CD8-positive, alpha-beta memory T cell (primary cell): ENCODE data around the gene TBC1D5. TPM values are rescaled to one million over a fixed set of nuclear protein-coding genes. Genes with fewer than 3 reads are reported as not detected.

Source experiments
- CTCF ChIA-PET: fragments of 350-600 bp; sonication (Branson Sonifier 250); formaldehyde crosslinking; loops from one replicate; lab custom pipeline; 2021; ENCODE audit warnings: antibody characterized with exemption; lab: Charles Lee
- POLR2A ChIA-PET: fragments of 350-600 bp; sonication (Branson Sonifier 250); formaldehyde crosslinking; loops from one replicate; lab custom pipeline; 2021; ENCODE audit warnings: antibody characterized with exemption; lab: Charles Lee
- DNase-seq, 5 donors: peaks; one replicate each; pipeline versions ENCODE4 v3.0.0 to v3.0.0-alpha.2; 2020 to 2022; ENCODE audit warnings: mixed read lengths in 1 of 5
- H3K27ac ChIP-seq: one replicate; pipeline ENCODE4 v1.7.0; 2013; ENCODE audit warnings: low read depth, mild to moderate bottlenecking, low read length, moderate library complexity
- H3K27me3 ChIP-seq: 2 replicates; pipeline ENCODE4 v1.7.0; 2013; ENCODE audit warnings: low read length, mild to moderate bottlenecking; ENCODE audit not compliant: insufficient read depth, poor library complexity, severe bottlenecking
- H3K36me3 ChIP-seq: 2 replicates; pipeline ENCODE4 v1.7.0; 2013; ENCODE audit warnings: mild to moderate bottlenecking, low read length, moderate library complexity; ENCODE audit not compliant: insufficient read depth
- H3K4me1 ChIP-seq: 2 replicates; pipeline ENCODE4 v1.7.0; 2013; ENCODE audit warnings: mild to moderate bottlenecking, low read length, moderate library complexity; ENCODE audit not compliant: insufficient read depth
- H3K4me3 ChIP-seq: 2 replicates; pipeline ENCODE4 v1.7.0; 2013; ENCODE audit warnings: mild to moderate bottlenecking, low read length
- H3K9me3 ChIP-seq: 2 replicates; pipeline ENCODE4 v1.7.0; 2013; ENCODE audit warnings: mild to moderate bottlenecking, low read length
- H3K27ac Mint-ChIP-seq, 8 donors: one replicate each; pipeline ENCODE4 v1.8.0; 2020 to 2021; ENCODE audit warnings: mixed read lengths in 8 of 8, mild to moderate bottlenecking in 6 of 8, inconsistent platforms in 3 of 8, moderate library complexity in 3 of 8
- H3K27me3 Mint-ChIP-seq, 2 donors: one replicate each; pipeline ENCODE4 v1.8.0; 2020 to 2021; ENCODE audit warnings: mixed read lengths in 2 of 2, mild to moderate bottlenecking in 1 of 2, moderate library complexity in 1 of 2
- H3K36me3 Mint-ChIP-seq, 3 donors: one replicate each; pipeline ENCODE4 v1.8.0; 2020 to 2021; ENCODE audit warnings: mixed read lengths in 3 of 3, inconsistent platforms in 1 of 3, mild to moderate bottlenecking in 1 of 3
- H3K4me1 Mint-ChIP-seq, 3 donors: one replicate each; pipeline ENCODE4 v1.8.0; 2020 to 2021; ENCODE audit warnings: mixed read lengths in 3 of 3, inconsistent platforms in 1 of 3, mild to moderate bottlenecking in 1 of 3
- H3K4me3 Mint-ChIP-seq, 7 donors: one replicate each; pipeline ENCODE4 v1.8.0; 2020 to 2021; ENCODE audit warnings: mixed read lengths in 7 of 7, mild to moderate bottlenecking in 6 of 7, moderate library complexity in 4 of 7, inconsistent platforms in 2 of 7
- H3K9me3 Mint-ChIP-seq, 5 donors: one replicate each; pipeline ENCODE4 v1.8.0; 2020 to 2022; ENCODE audit warnings: mixed read lengths in 5 of 5, mild to moderate bottlenecking in 3 of 5, moderate library complexity in 2 of 5, inconsistent platforms in 1 of 5
- polyA plus RNA-seq: library from polyadenylated mRNA; unstranded; fragments of 300-500 nt; fragmentation: Illumina TruSeq; gene quantifications from one replicate; pipeline ENCODE4 v1.2.3, GENCODE V29; 2021
- total RNA-seq, 2 experiments: library from RNA; stranded (reverse); gene quantifications; one replicate each; pipeline ENCODE4 v1.2.3, GENCODE V29; 2021

TBC1D5 gene
- total and polyA plus RNA-seq, 3 experiments from 2014 or later: 35.8 to 45.1 (median 40.0) TPM

DNA sequence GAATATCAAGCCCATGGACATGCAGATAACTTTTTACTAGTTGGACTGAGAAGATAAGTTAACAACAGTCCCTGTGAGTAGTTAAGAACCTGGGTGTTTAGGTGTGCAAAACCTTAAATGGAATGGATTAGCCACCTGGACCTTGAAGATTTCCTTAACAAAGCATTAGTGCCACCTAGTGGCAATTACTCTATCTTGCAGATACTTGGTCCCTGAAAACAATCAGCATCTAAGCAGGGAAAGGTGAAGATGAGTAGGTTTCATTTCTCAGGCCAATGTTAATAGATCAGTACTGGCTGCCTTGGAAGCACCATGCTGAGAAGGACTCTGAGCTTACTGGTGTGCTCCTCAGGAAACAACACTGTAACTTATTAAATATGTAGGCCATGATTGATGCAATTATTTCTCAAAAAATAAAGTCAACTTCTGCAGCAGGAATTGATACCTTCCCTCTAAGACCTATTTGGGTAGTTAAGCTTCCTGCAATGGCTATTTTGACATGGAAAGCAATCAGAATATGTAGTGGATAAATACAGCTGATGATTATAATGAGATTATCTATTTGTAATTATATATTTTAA, 329.4 kb downstream of the TBC1D5 start:
- ChIA-PET CTCF (interaction anchor here (0.8 to 2.0 kb wide), 4 partner anchors 11 to 816 kb away, joined by 3 to 16 read pairs (median 4); no protein-coding TSS in a partner anchor), POLR2A (no interaction called here)
- Histone ChIP-seq H3K9me3 (no peaks in the 10 kb centered on the region), H3K27ac (no peak overlapping the region), H3K36me3 (no peaks in the 10 kb centered on the region), H3K4me1 (no peaks in the 10 kb centered on the region), H3K27me3 (no peaks in the 10 kb centered on the region), H3K4me3 (no peak overlapping the region)
- H3K36me3 Mint-ChIP-seq: peaks cover 2 to 3% (median 3%) of the 10 kb centered on the region in 3 donors
- H3K27ac Mint-ChIP-seq: no peak overlapping the region
- peaks cover 0 to 2% (median 0%) of the 10 kb centered on the region in 5 donors for H3K9me3 Mint-ChIP-seq
- DNase-seq: peak in 3 of 5 donors; percentile 25 to 45 (median 28)
- peaks cover 0 to 9% (median 3%) of the 10 kb centered on the region in 3 donors for H3K4me1 Mint-ChIP-seq
- no peak overlapping the region for H3K4me3 Mint-ChIP-seq
- H3K27me3 Mint-ChIP-seq: no peaks in the 10 kb centered on the region

GRCh38 chr3:17411157-17411877, 331.1 kb downstream of the TBC1D5 start:
- DNase-seq: no peak
- Histone ChIP-seq H3K27me3 (no peaks in the 10 kb centered on the region), H3K27ac (no peak overlapping the region), H3K36me3 (no peaks in the 10 kb centered on the region), H3K4me3 (no peak overlapping the region), H3K9me3 (no peaks in the 10 kb centered on the region), H3K4me1 (no peaks in the 10 kb centered on the region)
- H3K4me3 Mint-ChIP-seq: no peak overlapping the region
- peaks cover 0 to 2% (median 0%) of the 10 kb centered on the region in 5 donors for H3K9me3 Mint-ChIP-seq
- CTCF ChIA-PET: no interaction called here
- H3K36me3 Mint-ChIP-seq: peaks cover 2 to 4% (median 3%) of the 10 kb centered on the region in 3 donors
- peaks cover 0 to 9% (median 3%) of the 10 kb centered on the region in 3 donors for H3K4me1 Mint-ChIP-seq
- no peak overlapping the region for H3K27ac Mint-ChIP-seq
- POLR2A ChIA-PET: no interaction called here
- no peaks in the 10 kb centered on the region for H3K27me3 Mint-ChIP-seq

DNA sequence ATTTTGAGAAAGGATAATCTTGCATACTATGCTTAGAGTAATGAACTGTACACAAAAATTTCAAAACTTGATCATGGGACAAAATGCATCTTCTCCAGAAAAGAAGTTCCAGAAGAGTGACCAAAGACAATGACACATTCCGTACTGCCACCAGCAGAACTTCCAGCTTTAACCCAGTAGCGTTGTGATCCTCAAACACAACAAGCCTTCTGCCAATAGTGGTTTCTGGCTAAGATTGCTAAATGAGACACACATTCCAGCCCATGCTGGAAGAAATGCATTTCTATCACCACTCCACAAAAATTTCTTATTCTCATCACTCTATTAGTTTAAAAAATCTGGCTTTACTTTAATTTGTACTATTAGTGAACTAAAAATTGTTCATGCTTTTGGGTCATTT, 334.9 kb downstream of the TBC1D5 start:
- H3K4me3 ChIP-seq: no peak overlapping the region
- ChIA-PET POLR2A (no interaction called here), CTCF (no interaction called here)
- Mint-ChIP-seq H3K4me1 (no peaks in the 10 kb centered on the region), H3K9me3 (no peaks in the 10 kb centered on the region), H3K4me3 (no peak overlapping the region), H3K27ac (no peak overlapping the region), H3K27me3 (no peaks in the 10 kb centered on the region), H3K36me3 (peaks cover 0 to 21% (median 9%) of the 10 kb centered on the region in 3 donors)
- peaks cover 3% of the 10 kb centered on the region for H3K36me3 ChIP-seq
- H3K4me1 ChIP-seq: no peaks in the 10 kb centered on the region
- DNase-seq: no peak
- no peaks in the 10 kb centered on the region for H3K9me3 ChIP-seq
- H3K27ac ChIP-seq: no peak overlapping the region
- H3K27me3 ChIP-seq: no peaks in the 10 kb centered on the region

DNA sequence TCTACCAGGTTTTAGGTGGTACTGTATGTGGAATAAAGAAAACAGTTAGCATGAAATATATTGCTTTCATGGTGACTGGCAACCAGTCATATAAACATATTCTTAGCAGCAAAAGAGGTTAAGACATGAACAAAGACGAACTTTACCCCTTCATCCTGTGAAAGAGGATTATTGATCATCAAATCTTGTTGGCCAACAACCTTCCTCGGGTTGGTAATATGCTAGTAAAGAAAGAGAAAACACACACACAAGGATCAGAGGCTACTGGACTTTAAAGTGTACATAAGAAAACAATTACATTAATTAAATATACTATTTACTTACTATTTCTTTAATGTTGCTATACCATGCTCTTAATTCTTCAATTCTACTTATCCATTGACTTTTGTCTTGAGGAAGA, 337.9 kb downstream of the TBC1D5 start:
- Mint-ChIP-seq H3K4me1 (no peaks in the 10 kb centered on the region), H3K36me3 (peaks cover 0 to 34% (median 15%) of the 10 kb centered on the region in 3 donors), H3K4me3 (no peak overlapping the region), H3K27ac (no peak overlapping the region), H3K9me3 (no peaks in the 10 kb centered on the region), H3K27me3 (no peaks in the 10 kb centered on the region)
- CTCF ChIA-PET: no interaction called here
- Histone ChIP-seq H3K27ac (no peak overlapping the region), H3K4me1 (no peaks in the 10 kb centered on the region), H3K9me3 (no peaks in the 10 kb centered on the region), H3K4me3 (no peak overlapping the region), H3K27me3 (no peaks in the 10 kb centered on the region), H3K36me3 (peaks cover 3% of the 10 kb centered on the region)
- POLR2A ChIA-PET: no interaction called here
- DNase-seq: no peak

- Histone ChIP-seq H3K27me3 (no peaks in the 10 kb centered on the region), H3K9me3 (no peaks in the 10 kb centered on the region), H3K4me1 (no peaks in the 10 kb centered on the region), H3K4me3 (no peak overlapping the region), H3K36me3 (peaks cover 3% of the 10 kb centered on the region), H3K27ac (no peak overlapping the region)
- ChIA-PET CTCF (no interaction called here), POLR2A (no interaction called here)
- no peaks in the 10 kb centered on the region for H3K9me3 Mint-ChIP-seq
- no peaks in the 10 kb centered on the region for H3K4me1 Mint-ChIP-seq
- H3K36me3 Mint-ChIP-seq: peaks cover 0 to 38% (median 17%) of the 10 kb centered on the region in 3 donors
- no peak overlapping the region for H3K4me3 Mint-ChIP-seq
- no peaks in the 10 kb centered on the region for H3K27me3 Mint-ChIP-seq
- DNase-seq: no peak
- H3K27ac Mint-ChIP-seq: no peak overlapping the region
Measured at GRCh38 chr3:17402442-17402841, 340.0 kb downstream of the TBC1D5 start.

GRCh38 chr3:17401912-17402311, 340.5 kb downstream of the TBC1D5 start:
- Mint-ChIP-seq H3K27ac (no peak overlapping the region), H3K4me1 (no peaks in the 10 kb centered on the region), H3K4me3 (no peak overlapping the region), H3K36me3 (peaks cover 0 to 40% (median 18%) of the 10 kb centered on the region in 3 donors), H3K9me3 (no peaks in the 10 kb centered on the region), H3K27me3 (no peaks in the 10 kb centered on the region)
- Histone ChIP-seq H3K36me3 (peaks cover 3% of the 10 kb centered on the region), H3K27ac (no peak overlapping the region), H3K4me1 (no peaks in the 10 kb centered on the region), H3K27me3 (no peaks in the 10 kb centered on the region), H3K9me3 (no peaks in the 10 kb centered on the region), H3K4me3 (no peak overlapping the region)
- DNase-seq: no peak
- POLR2A ChIA-PET: no interaction called here
- CTCF ChIA-PET: no interaction called here

DNA sequence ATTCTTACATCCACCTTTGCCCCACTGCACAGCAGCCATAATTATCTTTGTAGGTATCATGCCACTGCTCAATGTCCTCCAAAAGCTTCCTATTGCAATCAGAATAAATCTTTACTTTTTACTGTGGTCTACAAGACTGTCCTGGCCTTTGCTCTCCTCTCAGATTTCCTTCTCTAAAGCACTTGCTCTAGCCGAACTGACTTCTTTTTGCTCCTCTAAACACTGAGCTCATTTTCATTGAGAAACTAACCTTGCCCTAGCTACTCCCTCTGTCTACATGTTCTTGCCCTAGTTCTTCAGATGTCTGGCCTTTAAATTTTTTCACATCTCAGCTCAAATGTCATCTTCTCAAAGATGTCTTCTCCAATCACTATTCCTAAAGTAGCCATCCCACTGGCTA, 342.8 kb downstream of the TBC1D5 start:
- POLR2A ChIA-PET: no interaction called here
- H3K36me3 ChIP-seq: peaks cover 3% of the 10 kb centered on the region
- H3K36me3 Mint-ChIP-seq: peaks cover 6 to 32% (median 21%) of the 10 kb centered on the region in 3 donors
- CTCF ChIA-PET: no interaction called here
- H3K4me3 Mint-ChIP-seq: no peak overlapping the region
- H3K9me3 Mint-ChIP-seq: no peaks in the 10 kb centered on the region
- no peak overlapping the region for H3K4me3 ChIP-seq
- no peaks in the 10 kb centered on the region for H3K4me1 ChIP-seq
- DNase-seq: no peak
- H3K9me3 ChIP-seq: no peaks in the 10 kb centered on the region
- no peaks in the 10 kb centered on the region for H3K27me3 ChIP-seq
- H3K27ac ChIP-seq: no peak overlapping the region
- no peaks in the 10 kb centered on the region for H3K4me1 Mint-ChIP-seq
- H3K27me3 Mint-ChIP-seq: no peaks in the 10 kb centered on the region
- H3K27ac Mint-ChIP-seq: no peak overlapping the region

DNA sequence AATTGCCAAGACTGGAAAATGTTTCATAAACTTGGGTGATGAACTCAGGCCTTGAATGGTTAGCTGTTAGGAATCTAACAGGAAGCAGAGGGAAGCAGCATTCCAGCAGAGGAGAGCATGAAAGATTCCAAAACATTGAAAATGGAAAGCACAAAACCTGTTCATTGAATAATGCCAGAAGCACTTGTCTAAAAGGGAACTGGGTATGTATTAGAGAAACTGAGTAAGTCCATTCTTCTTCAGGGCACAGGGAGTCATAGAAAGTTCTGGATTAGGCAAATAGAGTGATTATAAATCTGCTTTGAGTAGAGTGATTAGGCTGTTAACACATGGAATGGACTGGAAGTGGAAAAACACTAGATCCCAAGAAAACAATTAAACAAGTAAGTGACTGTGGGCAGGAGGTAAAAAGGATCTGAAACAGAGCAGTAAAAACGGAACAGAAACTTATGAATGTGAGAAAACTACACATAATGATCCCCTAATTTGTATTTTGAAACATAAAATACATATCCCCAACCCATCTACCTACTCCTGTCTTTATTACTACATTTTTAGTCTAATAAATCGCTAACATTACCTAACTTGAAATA, 343.4 kb downstream of the TBC1D5 start:
- Mint-ChIP-seq H3K4me3 (no peak overlapping the region), H3K36me3 (peaks cover 8 to 29% (median 18%) of the 10 kb centered on the region in 3 donors), H3K4me1 (no peaks in the 10 kb centered on the region), H3K9me3 (no peaks in the 10 kb centered on the region), H3K27me3 (no peaks in the 10 kb centered on the region), H3K27ac (no peak overlapping the region)
- H3K36me3 ChIP-seq: peaks cover under 1% of the 10 kb centered on the region
- H3K27me3 ChIP-seq: no peaks in the 10 kb centered on the region
- ChIA-PET CTCF (no interaction called here), POLR2A (no interaction called here)
- H3K4me3 ChIP-seq: no peak overlapping the region
- DNase-seq: no peak
- H3K9me3 ChIP-seq: no peaks in the 10 kb centered on the region
- no peaks in the 10 kb centered on the region for H3K4me1 ChIP-seq
- no peak overlapping the region for H3K27ac ChIP-seq
